Heart right ventricle (tissue), 16 donors: ENCODE measurements around the gene SYTL5. TPM values are rescaled to one million over a fixed set of nuclear protein-coding genes. Genes with fewer than 3 reads are reported as not detected.

Source experiments
- ATAC-seq, 8 donors: fragments of 200-7000 bp; cut with Tn5 transposase; one replicate each; pipeline ENCODE4 v1.9.1; 2020; ENCODE audit warnings: mild to moderate bottlenecking in 8 of 8, moderate library complexity in 8 of 8, moderate number of reproducible peaks in 1 of 8
- DNase-seq, 2 donors: peaks; one replicate each; pipeline ENCODE4 v3.0.0-alpha.2; 2020
- H3K27ac ChIP-seq, 10 donors: fragments of 200-600 bp; sonication (generic) in 2 of 10; one replicate each; pipeline versions ENCODE4 v1.5.0 to v1.8.0; 2020 to 2022; ENCODE audit warnings: mild to moderate bottlenecking in 3 of 10
- H3K27me3 ChIP-seq, 7 donors: fragments of 200-600 bp; one replicate each; pipeline ENCODE4 v1.8.0; 2021 to 2022; ENCODE audit warnings: mild to moderate bottlenecking in 2 of 7
- H3K36me3 ChIP-seq, 9 donors: fragments of 200-600 bp; sonication (generic) in 1 of 9; one replicate each; pipeline versions ENCODE4 v1.5.0 to v1.8.0; 2020 to 2022; ENCODE audit warnings: mild to moderate bottlenecking in 2 of 9
- H3K4me1 ChIP-seq, 9 donors: fragments of 200-600 bp; sonication (generic) in 1 of 9; one replicate each; pipeline versions ENCODE4 v1.5.0 to v1.8.0; 2020 to 2022; ENCODE audit warnings: mild to moderate bottlenecking in 4 of 9
- H3K4me3 ChIP-seq, 10 donors: fragments of 200-600 bp; sonication (generic) in 2 of 10; one replicate each; pipeline versions ENCODE4 v1.5.0 to v1.8.0; 2020 to 2022; ENCODE audit warnings: mild to moderate bottlenecking in 7 of 10, moderate library complexity in 2 of 10
- H3K9me3 ChIP-seq, 11 donors: fragments of 200-600 bp in 10 of 11; sonication (generic) in 2 of 11; one replicate each; pipeline versions ENCODE4 v1.5.0 to v1.8.0; 2013 to 2022; ENCODE audit warnings: mild to moderate bottlenecking in 2 of 11, control low read depth in 1 of 11, moderate library complexity in 1 of 11
- WGBS, 2 donors: extraction: QIAGEN DNeasy Blood & Tissue Kit; methylation state at CpG; one replicate each; pipeline ENCODE4 v1.1.7; 2013; ENCODE audit warnings: inconsistent platforms in 1 of 2; 5-methylcytosine and 5-hydroxymethylcytosine counted together
- intact Hi-C, 10 donors: fragments of 100-400 bp; cut with DNase I; formaldehyde crosslinking; loops; one replicate each; pipeline versions ENCODE4 v1.11.1 to v1.14.2; 2022
- polyA plus RNA-seq, 2 donors: library from polyadenylated mRNA; stranded (reverse); fragments of 200-250 nt; gene quantifications; one replicate each; pipeline ENCODE4 v1.2.3, GENCODE V29; 2013
- total RNA-seq, 10 donors: library from RNA; stranded (reverse); fragmentation: NEBNext Ultra II Directional in 3 of 10; extraction: Animal tissue kit (Norgen Biotek cat#: 25700) in 3 of 10; gene quantifications; one replicate each; pipeline versions ENCODE4 v1.2.1 to v1.2.4, GENCODE V29; 2021 to 2023
- TF ChIP-seq, protein P1 (sequence below), 9 donors: fragments of 200-600 bp; sonication (generic) in 2 of 9; IDR thresholded peaks; one replicate each; pipeline versions ENCODE4 v1.5.0 to v1.8.0; 2021 to 2022; ENCODE audit warnings: antibody characterized with exemption in 9 of 9, mild to moderate bottlenecking in 5 of 9, moderate library complexity in 1 of 9
- donor health status: Arrhythmogenic right ventricular cardiomyopathy.
- donor health status: ischemic (EF 13 %, LVEDD 7.1; RV severe dilation, severe dysfunction).
- donor health status: healthy with polysubstance abuse.
- donor health status: DM: no; HTN: yes; CAD: no.
- donor health status: DM: no; HTN: no; CAD: no.
- donor health status: ischemic (EF 25% LVEDD 6.9; RV normal size, moderate dysfunction).
- donor health status: ischemic (EF 25% LVEDD 5.7; RV mildly dilated, moderate dysfunction).
- donor health status: healthy.
- donor health status: DM: yes; HTN: yes; CAD: no.
- donor health status: Ischemic cardiomyopathy.
- donor health status: ischemic (EF 35%, LVEDD 5.7; RV mildly dilated, moderate dysfunction).
- donor health status: nonischemic (EF 11% LVEDD 7.7; RV severe dilation, severe dysfunction).
- donor health status: DM: yes; HTN: yes; CAD: no.
- donor health status: PGD.
- donor health status: ischemic (EF 29% LVEDD 5.4; RV normal size, mild dysfunction).
- donor health status: nonischemic (EF 23%, LVEDD 6.1; RV moderate dilation, normal function).

The SYTL5 gene
- total and polyA plus RNA-seq, 12 donors, result 0.03 to 3.2 (median 0.45) TPM; not detected in 3

DNA sequence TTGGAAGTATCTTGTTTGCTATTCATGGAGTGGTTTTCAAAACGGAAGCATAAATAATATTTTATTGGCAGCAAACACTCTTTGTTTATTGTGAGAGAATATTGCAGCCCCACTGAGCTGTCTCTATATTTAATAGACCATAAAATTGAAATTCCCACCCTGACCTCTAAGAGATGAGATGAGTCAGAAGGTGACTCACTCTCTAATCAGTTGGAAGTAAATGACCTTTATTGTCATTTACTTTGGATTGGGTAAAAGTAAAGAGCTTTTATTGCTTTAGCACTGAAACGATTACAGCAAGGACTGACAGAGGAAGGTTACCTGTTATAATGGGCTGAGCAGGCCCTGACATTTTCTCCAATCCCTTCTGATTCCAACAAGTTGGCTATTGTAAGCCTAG lies 55.0 kb downstream of the SYTL5 start:
- Histone ChIP-seq H3K27me3 (peaks cover 0 to 6% (median 0%) of the 10 kb centered on the region in 7 donors), H3K36me3 (no peaks in the 10 kb centered on the region), H3K4me3 (no peak overlapping the region), H3K9me3 (no peaks in the 10 kb centered on the region), H3K27ac (no peak overlapping the region), H3K4me1 (no peaks in the 10 kb centered on the region)
- intact Hi-C loops, result no loop called here
- TF ChIP-seq, protein P1, sequence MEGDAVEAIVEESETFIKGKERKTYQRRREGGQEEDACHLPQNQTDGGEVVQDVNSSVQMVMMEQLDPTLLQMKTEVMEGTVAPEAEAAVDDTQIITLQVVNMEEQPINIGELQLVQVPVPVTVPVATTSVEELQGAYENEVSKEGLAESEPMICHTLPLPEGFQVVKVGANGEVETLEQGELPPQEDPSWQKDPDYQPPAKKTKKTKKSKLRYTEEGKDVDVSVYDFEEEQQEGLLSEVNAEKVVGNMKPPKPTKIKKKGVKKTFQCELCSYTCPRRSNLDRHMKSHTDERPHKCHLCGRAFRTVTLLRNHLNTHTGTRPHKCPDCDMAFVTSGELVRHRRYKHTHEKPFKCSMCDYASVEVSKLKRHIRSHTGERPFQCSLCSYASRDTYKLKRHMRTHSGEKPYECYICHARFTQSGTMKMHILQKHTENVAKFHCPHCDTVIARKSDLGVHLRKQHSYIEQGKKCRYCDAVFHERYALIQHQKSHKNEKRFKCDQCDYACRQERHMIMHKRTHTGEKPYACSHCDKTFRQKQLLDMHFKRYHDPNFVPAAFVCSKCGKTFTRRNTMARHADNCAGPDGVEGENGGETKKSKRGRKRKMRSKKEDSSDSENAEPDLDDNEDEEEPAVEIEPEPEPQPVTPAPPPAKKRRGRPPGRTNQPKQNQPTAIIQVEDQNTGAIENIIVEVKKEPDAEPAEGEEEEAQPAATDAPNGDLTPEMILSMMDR (IDR thresholded peaks at IDR 0.05), result no peak
- 42 to 58% methylated on average over 2 of the region's 2 CpGs for WGBS, 2 donors
- DNase-seq, result no peak
- ATAC-seq, result no peak

- intact Hi-C loops, result no loop called here
- Histone ChIP-seq H3K27me3 (peaks cover 0 to 4% (median 0%) of the 10 kb centered on the region in 7 donors), H3K36me3 (no peaks in the 10 kb centered on the region), H3K27ac (no peak overlapping the region), H3K9me3 (peaks cover 0 to 3% (median 0%) of the 10 kb centered on the region in 11 donors), H3K4me3 (no peak overlapping the region), H3K4me1 (no peaks in the 10 kb centered on the region)
- 83 to 87% methylated on average over 2 of the region's 2 CpGs for WGBS, 2 donors
- DNase-seq (no peak), ATAC-seq (no peak)
- TF ChIP-seq, protein P1 (IDR thresholded peaks at IDR 0.05), result no peak
These were observed 60.6 kb downstream of the SYTL5 start for GRCh38 chrX:38066934-38067333.

- ATAC-seq, result no peak
- DNase-seq, result no peak
- TF ChIP-seq, protein P1 (IDR thresholded peaks at IDR 0.05), result no peak
These were observed 62.9 kb downstream of the SYTL5 start for GRCh38 chrX:38069273-38069672.

DNA sequence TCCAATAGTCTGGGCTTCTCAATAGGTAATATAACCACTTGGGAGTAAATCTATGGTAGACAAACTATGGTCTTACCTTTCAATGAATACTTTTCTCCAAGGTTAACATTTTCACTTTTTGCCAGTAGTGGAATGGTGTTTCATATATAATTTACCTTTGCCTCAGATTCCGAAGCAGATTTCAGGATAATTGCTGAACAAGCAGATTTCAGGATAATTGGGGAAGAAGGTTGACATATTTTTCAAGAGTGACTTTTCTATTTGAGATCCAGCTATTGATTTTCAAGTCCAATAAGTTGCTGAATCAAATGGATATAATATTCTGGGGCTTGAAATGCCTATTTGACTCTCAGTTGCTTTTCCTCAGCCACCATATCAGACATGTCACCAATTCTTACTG lies 63.6 kb downstream of the SYTL5 start:
- WGBS, 2 donors, result 91 to 95% methylated on average over 1 of the region's 1 CpG

More at GRCh38 chrX:38069273-38069672, 62.9 kb downstream of the SYTL5 start:
- Histone ChIP-seq H3K9me3 (peaks cover 0 to 3% (median 0%) of the 10 kb centered on the region in 11 donors), H3K4me1 (no peaks in the 10 kb centered on the region), H3K4me3 (no peak overlapping the region), H3K36me3 (no peaks in the 10 kb centered on the region), H3K27ac (no peak overlapping the region), H3K27me3 (peaks cover 0 to 5% (median 0%) of the 10 kb centered on the region in 7 donors)
- 91 to 94% methylated on average over 3 of the region's 3 CpGs for WGBS, 2 donors
- intact Hi-C loops, result no loop called here

More for the DNA sequence above, 63.6 kb downstream of the SYTL5 start:
- DNase-seq (no peak), ATAC-seq (no peak)
- H3K4me1 ChIP-seq, result no peaks in the 10 kb centered on the region
- H3K27me3 ChIP-seq, result peaks cover 0 to 5% (median 0%) of the 10 kb centered on the region in 7 donors
- H3K4me3 ChIP-seq, result no peak overlapping the region
- no peaks in the 10 kb centered on the region for H3K36me3 ChIP-seq
- TF ChIP-seq, protein P1 (IDR thresholded peaks at IDR 0.05), result no peak
- peaks cover 0 to 3% (median 0%) of the 10 kb centered on the region in 11 donors for H3K9me3 ChIP-seq
- intact Hi-C loops, result no loop called here
- no peak overlapping the region for H3K27ac ChIP-seq
